ENCODE data around the gene DDX28.
A peak's percentile ranks its signal among the peaks of the same experiment; 100 is the strongest.

DDX28 gene

GRCh38 chr16:68022728-68023537 lies at the start of gene DDX28, which contains the start of gene DUS2:
Gene DDX28 (minus strand): TSS chr16:68023232. CDS start chr16:68023202, 30 bp downstream.
Gene DUS2 (plus strand): TSS chr16:68023284. CDS start chr16:68038024, 14,740 bp downstream.
- peak; percentile 95 for DNase-seq (ENCODE audit: low read depth)

DNA sequence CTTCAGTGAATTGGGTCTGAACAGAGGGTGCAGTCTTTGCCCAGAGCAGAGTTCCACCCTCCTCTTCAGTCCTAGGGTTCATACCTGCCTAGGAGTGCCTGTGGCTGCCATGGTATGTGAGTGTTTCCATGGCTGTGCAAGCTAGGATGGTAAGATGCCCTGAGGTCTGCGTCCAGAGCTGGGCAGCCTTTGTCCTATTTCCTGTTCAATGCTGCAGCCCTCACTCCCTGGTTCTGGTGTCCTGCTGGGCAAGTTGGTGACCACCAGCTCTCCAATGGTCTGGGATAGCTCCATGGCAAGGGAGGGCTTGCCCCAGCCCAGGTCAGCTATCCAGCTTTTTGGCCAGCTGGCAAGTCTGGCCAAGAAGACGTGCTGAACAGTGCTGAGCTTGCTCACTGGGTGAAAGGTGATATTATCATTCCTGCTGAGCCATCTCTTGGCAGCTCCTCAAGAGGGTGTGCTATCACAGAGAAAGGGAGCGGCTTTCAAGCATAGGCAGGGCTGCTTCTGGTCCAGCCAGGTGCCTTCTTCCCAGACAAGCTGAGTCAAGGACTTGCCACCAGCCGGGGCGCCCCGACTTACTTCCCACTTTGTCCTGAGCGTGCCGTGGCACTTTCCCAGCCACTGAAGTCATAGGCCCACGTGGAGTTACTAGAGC lies 49.1 kb upstream of the DDX28 start:
- DNase-seq (ENCODE audit: low read depth), result no peak
- TF ChIP-seq, protein P1, sequence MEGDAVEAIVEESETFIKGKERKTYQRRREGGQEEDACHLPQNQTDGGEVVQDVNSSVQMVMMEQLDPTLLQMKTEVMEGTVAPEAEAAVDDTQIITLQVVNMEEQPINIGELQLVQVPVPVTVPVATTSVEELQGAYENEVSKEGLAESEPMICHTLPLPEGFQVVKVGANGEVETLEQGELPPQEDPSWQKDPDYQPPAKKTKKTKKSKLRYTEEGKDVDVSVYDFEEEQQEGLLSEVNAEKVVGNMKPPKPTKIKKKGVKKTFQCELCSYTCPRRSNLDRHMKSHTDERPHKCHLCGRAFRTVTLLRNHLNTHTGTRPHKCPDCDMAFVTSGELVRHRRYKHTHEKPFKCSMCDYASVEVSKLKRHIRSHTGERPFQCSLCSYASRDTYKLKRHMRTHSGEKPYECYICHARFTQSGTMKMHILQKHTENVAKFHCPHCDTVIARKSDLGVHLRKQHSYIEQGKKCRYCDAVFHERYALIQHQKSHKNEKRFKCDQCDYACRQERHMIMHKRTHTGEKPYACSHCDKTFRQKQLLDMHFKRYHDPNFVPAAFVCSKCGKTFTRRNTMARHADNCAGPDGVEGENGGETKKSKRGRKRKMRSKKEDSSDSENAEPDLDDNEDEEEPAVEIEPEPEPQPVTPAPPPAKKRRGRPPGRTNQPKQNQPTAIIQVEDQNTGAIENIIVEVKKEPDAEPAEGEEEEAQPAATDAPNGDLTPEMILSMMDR (IDR thresholded peaks at IDR 0.05; ENCODE audit: insufficient read depth, low read depth, low read length, missing control alignments), result no peak
- no peak overlapping the region for H3K4me3 ChIP-seq (ENCODE audit: low read depth, low read length)

More at GRCh38 chr16:68022728-68023537, at the start of gene DDX28, which contains the start of gene DUS2:
- TF ChIP-seq, protein P1 (IDR thresholded peaks at IDR 0.05; ENCODE audit: insufficient read depth, low read depth, low read length, missing control alignments), result no peak
- H3K4me3 ChIP-seq (ENCODE audit: low read depth, low read length), result peak within 1 kb of the TSS; percentile 91

- no peak for DNase-seq (ENCODE audit: low read depth)
- H3K4me3 ChIP-seq (ENCODE audit: low read depth, low read length), result no peak overlapping the region
- TF ChIP-seq, protein P1 (IDR thresholded peaks at IDR 0.05; ENCODE audit: insufficient read depth, low read depth, low read length, missing control alignments), result no peak
These were observed 48.5 kb upstream of the DDX28 start for GRCh38 chr16:68071518-68071901.

DNA sequence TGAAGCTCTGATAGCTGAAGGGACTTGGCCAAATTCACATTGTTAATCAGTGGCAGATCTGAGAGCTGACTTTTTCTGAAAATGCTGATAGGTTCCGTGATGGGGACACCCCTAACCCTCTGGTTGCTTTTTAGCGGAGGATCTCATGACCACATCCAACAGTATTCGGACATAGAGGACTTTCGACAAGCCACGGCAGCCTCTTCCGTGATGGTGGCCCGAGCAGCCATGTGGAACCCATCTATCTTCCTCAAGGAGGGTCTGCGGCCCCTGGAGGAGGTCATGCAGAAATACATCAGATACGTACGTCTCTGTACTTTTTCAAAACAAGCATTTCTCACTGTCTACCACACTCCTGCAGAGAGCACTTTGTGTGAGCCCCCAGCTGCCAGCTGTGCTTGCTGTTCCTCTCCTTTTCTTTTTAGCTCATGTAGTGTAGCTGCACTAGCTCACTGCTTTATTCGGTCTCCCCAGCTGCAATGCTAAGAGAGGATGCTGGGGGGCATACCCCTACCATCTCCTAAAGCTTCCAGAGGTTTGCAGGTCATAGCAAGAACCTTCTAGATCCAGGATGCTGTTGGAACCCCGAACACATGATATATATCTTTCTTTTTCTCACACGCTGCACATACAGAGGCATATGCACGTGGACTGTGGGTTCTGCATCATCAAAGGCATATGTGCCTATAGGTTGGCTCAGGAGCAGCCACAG lies 47.9 kb upstream of the DDX28 start:
- H3K4me3 ChIP-seq (ENCODE audit: low read depth, low read length), result no peak overlapping the region
- peak; percentile 59 for DNase-seq (ENCODE audit: low read depth)
- TF ChIP-seq, protein P1 (IDR thresholded peaks at IDR 0.05; ENCODE audit: insufficient read depth, low read depth, low read length, missing control alignments), result no peak

DNA sequence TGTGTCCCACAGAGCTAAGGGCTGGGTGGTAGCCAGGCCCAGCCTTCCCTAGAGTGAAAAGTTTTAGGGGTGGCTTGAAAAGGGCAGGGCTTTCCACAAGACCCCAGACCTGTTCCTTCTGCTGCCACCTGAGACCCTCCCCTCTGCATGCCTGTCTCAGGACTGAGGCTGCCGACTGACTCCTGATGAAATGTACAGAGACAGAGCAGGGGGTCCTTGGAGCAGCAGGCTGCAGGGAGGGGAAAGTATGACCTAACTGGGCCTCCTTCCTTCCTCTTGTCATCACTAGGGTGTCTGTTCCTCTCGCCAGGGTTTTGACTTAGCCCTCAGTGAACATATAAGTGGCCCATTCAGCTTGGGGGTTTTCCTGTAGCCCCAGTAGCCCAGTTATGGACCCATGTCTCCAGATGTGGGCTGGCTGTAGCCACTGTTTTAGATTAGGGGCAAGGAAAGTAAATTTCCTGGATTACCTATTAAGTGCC lies 47.3 kb upstream of the DDX28 start:
- peak; percentile 36 for DNase-seq (ENCODE audit: low read depth)
- TF ChIP-seq, protein P1 (IDR thresholded peaks at IDR 0.05; ENCODE audit: insufficient read depth, low read depth, low read length, missing control alignments), result no peak
- H3K4me3 ChIP-seq (ENCODE audit: low read depth, low read length), result no peak overlapping the region

GRCh38 chr16:68069511-68070248 lies 46.6 kb upstream of the DDX28 start:
- H3K4me3 ChIP-seq (ENCODE audit: low read depth, low read length), result no peak overlapping the region
- DNase-seq (ENCODE audit: low read depth), result no peak
- TF ChIP-seq, protein P1 (IDR thresholded peaks at IDR 0.05; ENCODE audit: insufficient read depth, low read depth, low read length, missing control alignments), result no peak

Measured in GM12865 (cell line).